ENCODE data around the gene CEBPE. TPM values are rescaled to one million over a fixed set of nuclear protein-coding genes. Genes with fewer than 3 reads are reported as not detected.

The CEBPE gene
- total RNA-seq (ENCODE audit: low replicate concordance) = not detected in 2 replicates

DNA sequence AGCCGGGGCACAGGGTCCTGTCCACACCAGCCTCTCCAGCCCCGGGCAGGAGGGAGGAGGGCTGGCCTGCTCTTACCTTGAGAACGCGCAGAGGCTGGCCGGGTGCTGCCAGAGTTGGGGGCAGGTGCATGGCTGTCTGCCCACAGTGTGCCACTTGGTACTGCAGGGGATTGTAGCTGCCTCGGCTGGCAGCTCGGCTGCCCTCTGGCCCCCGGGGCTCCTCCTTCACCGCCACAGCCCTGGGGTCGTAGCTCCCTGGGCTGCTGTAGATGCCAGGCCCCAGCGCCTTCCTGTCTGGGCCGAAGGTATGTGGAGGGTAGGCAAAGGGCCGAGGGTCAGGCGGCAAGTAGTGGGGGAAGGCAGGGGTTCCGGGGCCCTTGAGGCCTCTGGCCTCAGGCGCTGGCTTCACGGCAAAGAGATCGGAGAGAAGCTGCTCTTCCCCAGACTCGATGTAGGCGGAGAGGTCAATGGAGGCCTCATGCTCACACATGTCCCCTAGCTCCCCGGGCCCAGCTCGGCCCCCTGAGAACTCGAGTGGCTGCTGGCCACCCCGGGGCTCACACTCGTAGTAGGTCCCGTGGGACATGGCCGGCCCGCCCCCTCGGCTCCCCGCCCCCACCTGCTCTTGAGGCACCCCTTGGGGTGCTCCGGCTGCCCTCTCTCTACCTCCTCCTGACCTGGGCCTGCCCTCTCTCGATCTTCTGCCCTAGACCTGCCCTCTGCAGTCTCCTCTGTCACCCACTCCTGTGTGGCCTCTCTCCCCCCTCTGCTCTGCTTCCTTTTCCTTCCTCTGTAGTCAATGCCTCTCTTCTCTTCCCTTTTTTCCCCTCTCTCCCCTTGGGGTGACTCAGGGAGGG lies at the start of gene CEBPE:
Gene CEBPE (minus strand): TSS at position 750 of the 857 bp plus-strand sequence. CDS start 164 bp downstream, at position 586.
- H3K4me3 ChIP-seq (ENCODE audit: low read depth, low read length) = no peak within 1 kb of the TSS
- no peak for DNase-seq (ENCODE audit: low read depth)
- TF ChIP-seq, protein P1, sequence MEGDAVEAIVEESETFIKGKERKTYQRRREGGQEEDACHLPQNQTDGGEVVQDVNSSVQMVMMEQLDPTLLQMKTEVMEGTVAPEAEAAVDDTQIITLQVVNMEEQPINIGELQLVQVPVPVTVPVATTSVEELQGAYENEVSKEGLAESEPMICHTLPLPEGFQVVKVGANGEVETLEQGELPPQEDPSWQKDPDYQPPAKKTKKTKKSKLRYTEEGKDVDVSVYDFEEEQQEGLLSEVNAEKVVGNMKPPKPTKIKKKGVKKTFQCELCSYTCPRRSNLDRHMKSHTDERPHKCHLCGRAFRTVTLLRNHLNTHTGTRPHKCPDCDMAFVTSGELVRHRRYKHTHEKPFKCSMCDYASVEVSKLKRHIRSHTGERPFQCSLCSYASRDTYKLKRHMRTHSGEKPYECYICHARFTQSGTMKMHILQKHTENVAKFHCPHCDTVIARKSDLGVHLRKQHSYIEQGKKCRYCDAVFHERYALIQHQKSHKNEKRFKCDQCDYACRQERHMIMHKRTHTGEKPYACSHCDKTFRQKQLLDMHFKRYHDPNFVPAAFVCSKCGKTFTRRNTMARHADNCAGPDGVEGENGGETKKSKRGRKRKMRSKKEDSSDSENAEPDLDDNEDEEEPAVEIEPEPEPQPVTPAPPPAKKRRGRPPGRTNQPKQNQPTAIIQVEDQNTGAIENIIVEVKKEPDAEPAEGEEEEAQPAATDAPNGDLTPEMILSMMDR (IDR thresholded peaks at IDR 0.05; ENCODE audit: insufficient read depth, low read length) = no peak

DNA sequence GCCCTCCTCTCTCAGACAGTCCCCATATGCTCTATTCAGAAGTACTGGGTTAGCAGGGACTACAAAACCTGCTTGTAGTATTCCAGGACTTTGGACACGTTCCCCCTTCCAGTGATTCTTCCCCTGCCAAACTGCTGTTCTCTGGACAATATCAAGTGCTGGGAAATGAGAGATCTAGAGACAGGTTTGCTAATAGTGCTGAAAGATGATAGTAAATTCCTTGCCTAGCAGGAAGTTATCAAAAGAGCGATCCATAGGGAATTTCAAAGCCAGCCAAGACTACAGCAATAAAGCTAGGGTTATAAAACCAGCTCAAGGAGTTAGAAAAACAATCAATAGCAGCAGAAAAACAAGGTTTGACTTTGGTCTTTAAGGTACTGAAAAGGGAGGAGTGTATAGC lies 49.2 kb upstream of the CEBPE start:
- DNase-seq (ENCODE audit: low read depth) = peak; percentile 81
- TF ChIP-seq, protein P1 (IDR thresholded peaks at IDR 0.05; ENCODE audit: insufficient read depth, low read length) = no peak
- no peak overlapping the region for H3K4me3 ChIP-seq (ENCODE audit: low read depth, low read length)

- H3K4me3 ChIP-seq (ENCODE audit: low read depth, low read length) = no peak overlapping the region
- no peak for DNase-seq (ENCODE audit: low read depth)
- TF ChIP-seq, protein P1 (IDR thresholded peaks at IDR 0.05; ENCODE audit: insufficient read depth, low read length) = no peak
Observed at GRCh38 chr14:23167116-23167847, 48.2 kb upstream of the CEBPE start.

DNA sequence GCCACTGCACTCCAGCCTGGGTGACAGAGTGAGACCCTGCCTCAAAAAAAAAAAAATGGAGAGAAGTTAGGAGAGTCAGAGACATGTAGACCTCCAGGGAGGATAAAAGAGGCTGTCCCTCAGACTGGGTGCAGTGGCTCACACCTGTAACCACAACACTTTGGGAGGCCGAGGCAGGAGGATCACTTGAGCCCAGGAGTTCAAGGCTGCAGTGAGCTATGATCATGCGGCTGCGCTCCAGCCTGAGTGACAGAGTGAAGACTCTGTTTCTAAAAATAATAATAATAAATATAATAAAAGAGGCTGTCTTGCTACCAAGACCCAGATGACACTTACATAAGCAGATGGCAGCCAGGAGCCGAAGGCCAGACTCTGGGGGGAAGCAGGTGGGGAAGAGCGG lies 45.9 kb upstream of the CEBPE start:
- TF ChIP-seq, protein P1 (IDR thresholded peaks at IDR 0.05; ENCODE audit: insufficient read depth, low read length) = no peak
- no peak overlapping the region for H3K4me3 ChIP-seq (ENCODE audit: low read depth, low read length)
- no peak for DNase-seq (ENCODE audit: low read depth)

DNA sequence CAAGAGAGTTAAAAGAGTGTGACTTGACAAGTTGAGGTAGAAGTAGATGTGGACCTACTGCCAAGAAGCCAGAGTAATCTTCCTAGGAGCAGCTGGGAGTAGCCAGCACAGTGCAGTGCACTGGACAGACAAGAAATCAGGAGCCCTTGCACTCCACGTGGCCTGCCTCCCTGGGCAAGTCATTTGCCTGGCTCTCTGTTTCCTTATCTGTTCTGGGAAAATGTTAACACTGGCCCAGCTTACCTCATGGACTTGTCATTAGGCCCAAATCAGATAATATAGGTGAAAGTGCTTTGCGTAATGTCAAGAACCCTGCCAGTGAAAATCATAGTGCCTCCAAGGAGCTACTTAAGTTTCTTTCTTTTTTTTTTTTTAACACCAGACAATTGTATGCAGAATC lies 45.2 kb upstream of the CEBPE start:
- TF ChIP-seq, protein P1 (IDR thresholded peaks at IDR 0.05; ENCODE audit: insufficient read depth, low read length) = no peak
- DNase-seq (ENCODE audit: low read depth) = peak; percentile 92
- H3K4me3 ChIP-seq (ENCODE audit: low read depth, low read length) = no peak overlapping the region

- H3K4me3 ChIP-seq (ENCODE audit: low read depth, low read length) = no peak overlapping the region
- TF ChIP-seq, protein P1 (IDR thresholded peaks at IDR 0.05; ENCODE audit: insufficient read depth, low read length) = no peak
- no peak for DNase-seq (ENCODE audit: low read depth)
Observed at GRCh38 chr14:23163830-23164229, 44.8 kb upstream of the CEBPE start.
